GM21825 (cell line): ENCODE measurements around the gene HS3ST3B1.
A peak's percentile ranks its signal among the peaks of the same experiment; 100 is the strongest.

Experiments
- ATAC-seq: cut with Tn5 transposase; IDR thresholded peaks from one replicate; pipeline ENCODE4 v1.9.1; 2021; ENCODE audit warnings: mild to moderate bottlenecking, moderate library complexity; ENCODE audit not compliant: unreplicated experiment

Gene HS3ST3B1

DNA sequence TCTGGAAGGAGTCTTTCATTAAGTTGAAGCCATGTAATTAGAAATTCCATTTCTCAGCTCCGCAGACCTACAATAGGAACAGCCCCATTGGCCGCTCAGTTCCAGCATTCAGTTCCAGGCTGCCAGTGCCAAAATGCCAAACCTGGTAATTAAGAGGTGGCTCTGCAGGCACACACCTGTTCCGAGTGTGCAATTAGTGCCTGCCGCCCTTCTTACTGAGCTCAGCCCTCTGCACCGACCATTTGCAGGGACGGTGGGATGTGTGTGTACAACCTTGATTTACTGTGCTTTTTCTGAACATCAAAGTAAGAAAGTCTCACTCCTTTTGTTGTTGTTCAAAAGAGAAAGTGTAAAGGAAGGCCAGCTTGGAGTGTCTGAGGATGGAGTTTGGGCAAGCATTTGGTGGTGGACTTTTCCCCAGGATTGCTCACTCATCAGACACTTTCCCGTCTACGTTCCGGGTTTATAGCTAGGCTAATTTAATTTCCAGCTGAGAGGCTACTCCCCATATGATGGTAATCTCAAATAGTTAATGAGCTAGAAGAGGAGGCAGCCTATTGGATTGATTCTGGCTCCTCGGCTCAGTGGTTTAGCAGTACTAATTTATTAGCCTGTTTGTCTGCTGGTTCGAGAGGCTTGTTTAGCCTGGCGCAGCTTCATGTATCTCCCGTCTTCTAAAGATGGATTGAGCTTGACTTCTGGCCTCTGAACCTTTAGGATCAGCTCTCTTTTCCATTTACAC is 20.0 kb downstream of the HS3ST3B1 start:
- ATAC-seq = no peak

GRCh38 chr17:14321476-14321949 is 20.6 kb downstream of the HS3ST3B1 start:
- ATAC-seq = no peak

DNA sequence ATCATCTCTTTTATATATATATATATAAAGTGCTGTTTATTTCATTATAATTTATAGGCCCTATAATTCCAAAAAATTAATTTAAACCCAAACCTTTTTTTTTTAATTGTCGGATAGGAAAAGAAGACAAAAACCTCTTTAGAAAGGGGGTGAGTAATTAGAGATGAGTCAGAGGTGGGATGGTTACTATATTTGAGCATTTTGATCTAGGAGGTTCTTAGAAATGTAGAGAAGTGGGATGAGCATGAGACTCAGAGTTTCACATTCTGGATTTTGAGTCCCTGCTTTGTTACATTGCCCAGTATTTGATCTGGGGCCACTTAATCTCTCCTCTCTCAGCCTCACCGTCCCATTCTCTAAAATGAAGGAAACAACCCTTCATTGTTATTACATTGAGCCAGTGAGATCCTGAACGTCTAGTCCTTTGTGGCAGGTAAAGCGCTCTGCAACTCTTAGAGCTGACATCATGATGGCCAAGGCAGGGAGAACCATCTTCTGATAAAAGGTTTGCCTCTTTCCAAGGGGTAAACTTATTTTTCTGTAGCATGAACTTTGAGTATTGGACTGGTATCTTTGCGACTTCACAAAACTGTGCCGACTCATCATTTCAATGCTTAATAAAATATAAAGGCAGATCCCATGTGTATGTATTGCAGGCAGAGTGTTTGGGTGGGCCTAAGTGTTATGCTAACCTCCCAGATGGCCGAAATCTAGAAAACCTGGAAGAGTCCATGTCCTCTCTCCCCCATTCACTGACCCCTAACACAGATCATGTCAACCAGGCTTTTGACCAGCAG is 21.3 kb downstream of the HS3ST3B1 start:
- no peak for ATAC-seq

DNA sequence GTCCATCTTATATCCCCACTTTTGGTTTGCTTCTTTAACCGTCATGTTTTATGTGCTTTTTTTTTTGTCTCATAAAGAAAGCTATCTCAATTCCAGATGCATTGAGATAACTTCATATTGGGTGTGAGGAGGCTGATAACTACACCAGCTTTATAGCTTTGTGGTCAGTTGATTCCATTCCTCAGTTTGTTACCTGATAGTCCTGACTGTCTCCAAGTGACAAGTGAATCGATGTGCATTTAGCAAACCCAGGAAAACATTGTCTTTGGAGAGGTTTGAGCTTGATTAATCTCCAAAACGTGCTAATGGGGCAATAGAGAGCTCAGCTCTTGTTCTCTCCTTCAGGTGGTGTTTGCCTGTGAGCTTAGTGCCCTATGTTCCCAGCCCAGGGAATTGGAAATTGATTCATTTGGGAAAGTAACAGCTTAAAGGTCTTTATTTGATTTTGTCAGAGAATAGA is 22.7 kb downstream of the HS3ST3B1 start:
- no peak for ATAC-seq

DNA sequence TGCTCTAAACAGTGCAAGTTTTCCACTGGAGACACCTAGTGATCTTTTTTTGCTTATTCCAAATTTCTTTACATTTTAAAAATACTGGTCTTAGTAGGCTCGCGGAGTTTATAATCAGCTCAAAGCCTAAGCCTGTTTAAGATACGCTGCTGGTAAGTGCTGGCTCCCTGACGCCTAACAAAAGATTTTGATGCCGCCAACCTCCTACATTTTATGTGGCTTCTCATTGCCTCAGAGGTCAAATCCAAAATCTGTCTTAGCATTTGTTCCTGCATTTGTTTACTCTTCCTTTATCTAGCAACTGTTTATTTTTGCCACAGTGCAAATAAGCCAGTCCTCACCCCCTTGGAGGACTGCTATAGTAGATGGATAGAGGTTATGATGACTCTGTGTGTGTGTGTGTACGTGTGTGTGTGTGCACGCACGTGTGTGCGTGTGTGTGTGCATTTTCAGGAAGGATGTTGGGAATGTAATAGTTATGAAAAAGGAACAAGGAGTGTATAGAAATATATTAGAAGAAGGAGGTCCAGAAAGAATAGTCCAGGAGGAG is 24.8 kb downstream of the HS3ST3B1 start:
- no peak for ATAC-seq

DNA sequence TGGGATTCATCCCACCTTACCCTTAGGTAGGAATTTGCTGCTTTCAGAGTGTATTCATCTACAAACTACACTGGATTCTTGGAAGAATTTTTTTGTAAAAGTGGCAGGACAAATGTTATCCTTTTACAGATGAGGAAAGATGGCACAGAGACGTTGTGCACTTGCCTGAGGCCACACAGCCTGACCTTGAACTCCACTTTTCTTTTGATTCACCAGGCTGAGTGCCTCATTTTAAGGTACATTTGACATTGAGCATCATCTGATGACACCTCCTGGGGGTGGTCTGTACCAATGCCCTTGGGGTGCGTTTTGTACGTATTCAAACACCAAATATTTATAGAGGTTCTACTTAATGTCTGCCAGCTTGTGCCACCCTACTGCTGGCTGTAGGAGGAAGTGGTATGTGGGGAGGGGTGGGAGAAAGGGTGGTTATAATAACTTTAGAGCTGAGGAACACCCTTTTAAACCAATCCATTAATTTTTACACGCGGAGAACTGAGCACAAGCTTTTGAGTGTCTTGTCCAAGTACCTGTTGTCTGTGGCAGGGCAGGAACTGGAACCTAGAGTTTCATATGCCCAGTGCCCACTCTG is 29.1 kb downstream of the HS3ST3B1 start:
- no peak for ATAC-seq

DNA sequence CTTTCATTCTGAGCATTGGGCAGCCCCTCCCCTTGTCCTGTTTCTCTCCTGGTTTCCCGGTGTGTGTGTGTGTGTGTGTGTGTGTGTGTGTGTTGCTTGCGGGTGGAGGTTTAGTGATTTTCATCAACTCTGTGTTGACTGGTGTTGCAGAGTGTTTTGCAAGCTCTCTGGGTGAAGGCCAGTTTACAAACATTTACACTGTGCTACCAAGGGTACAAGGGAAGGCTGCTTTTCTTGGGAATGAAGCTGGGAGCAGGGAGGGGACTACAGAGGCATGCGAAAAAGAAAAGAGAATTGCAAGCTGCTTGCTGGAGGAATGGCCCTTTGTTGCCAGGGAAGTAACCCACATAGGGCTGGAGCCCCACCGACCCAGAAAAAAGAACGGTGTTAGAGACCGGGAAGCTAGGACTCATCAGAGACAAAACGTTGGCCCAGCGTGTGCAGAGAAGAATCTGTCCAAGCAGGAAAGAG is 29.6 kb downstream of the HS3ST3B1 start:
- no peak for ATAC-seq

DNA sequence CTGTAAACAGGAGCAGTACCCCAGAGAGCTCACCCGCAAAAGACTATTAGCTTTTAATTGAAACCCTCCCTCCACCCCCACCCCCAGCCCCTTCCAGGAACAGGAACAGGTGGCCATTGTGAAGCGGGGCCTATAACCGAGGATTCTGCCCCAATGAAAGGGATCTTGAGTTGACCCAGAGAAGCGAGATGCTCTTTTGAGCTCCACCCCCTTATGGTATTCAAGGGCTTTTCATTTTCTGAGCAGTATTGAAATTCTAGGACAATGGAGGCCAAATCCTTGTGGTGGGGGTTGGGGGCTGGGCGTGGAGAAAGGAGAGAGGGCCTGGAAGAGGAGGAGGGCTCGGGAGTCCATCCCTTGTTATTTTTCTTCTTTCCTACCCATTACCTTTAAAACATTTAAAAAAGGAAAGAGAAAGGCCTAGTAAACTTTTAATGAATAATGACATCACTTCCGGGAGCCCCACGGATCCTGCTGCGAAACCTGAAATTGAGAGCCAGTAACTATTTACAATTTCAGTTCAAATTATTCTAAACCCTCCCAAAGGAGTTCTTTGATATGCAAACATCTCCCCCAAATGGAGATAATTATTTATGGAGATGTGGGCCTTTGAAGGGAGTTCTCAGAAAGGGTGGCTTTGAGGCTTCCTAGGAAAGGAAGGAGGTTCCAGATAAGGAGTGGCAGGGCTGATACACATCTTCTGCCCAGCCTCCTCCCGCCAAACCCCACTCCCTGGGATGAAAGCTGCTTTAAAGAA is 30.5 kb downstream of the HS3ST3B1 start:
- ATAC-seq = no peak

DNA sequence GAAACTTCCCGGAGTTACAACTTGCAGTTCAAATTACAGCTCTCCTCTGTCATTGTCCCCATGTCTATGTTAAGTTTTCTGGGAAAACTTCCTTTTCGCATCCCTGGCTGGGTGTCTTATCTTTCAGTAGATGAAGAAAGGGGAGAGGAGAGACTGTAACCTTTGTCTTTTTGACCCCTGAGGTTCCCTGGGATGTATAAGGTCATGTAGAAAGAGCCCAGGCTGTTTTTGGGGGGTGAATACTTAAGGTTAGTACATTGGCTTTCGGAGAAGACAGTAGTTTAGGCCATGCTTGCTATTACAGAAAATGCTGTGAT is 31.1 kb downstream of the HS3ST3B1 start:
- no peak for ATAC-seq

- no peak for ATAC-seq
Observed at GRCh38 chr17:14332331-14332730, 31.4 kb downstream of the HS3ST3B1 start.

DNA sequence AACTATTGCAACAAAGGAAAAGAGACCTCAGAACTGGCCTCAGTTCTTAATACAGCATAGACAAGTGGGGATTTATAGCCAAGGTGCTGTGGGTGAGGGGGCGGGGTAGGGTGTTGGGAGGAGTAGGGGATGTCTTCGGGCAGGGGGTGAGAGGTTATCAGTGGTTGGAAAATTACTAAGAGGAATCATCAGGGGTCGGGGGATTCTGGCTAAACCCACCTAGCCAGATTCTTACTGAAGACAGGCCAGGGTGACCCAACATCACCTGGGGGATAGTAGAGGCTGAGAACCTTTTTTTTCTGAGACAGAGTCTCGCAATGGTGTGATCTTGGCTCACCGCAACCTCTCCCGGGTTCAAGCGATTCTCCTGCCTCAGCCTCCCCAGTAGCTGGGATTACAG is 32.6 kb downstream of the HS3ST3B1 start:
- no peak for ATAC-seq

- ATAC-seq = no peak
Observed at GRCh38 chr17:14334276-14334840, 33.5 kb downstream of the HS3ST3B1 start.

DNA sequence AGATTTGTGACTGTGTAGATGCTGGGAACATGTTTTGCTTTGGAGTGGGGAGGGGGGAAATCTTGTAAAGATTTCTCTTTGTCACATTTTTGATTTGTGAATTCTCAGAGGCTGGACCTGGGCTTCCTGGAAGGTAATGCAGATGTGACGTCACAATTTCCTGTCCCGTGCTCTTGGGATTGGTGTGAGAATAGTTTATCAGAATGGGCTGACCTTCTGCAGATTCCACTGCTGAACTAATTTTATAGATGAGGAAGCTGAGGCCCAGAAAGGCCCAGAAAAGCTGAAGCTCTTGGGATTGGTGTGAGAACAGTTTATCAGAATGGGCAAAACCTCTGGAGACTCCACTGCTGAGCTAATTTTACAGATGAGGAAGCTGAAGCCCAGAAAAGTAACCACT is 34.0 kb downstream of the HS3ST3B1 start:
- no peak for ATAC-seq

GRCh38 chr17:14336418-14336817 is 35.5 kb downstream of the HS3ST3B1 start:
- ATAC-seq = no peak

DNA sequence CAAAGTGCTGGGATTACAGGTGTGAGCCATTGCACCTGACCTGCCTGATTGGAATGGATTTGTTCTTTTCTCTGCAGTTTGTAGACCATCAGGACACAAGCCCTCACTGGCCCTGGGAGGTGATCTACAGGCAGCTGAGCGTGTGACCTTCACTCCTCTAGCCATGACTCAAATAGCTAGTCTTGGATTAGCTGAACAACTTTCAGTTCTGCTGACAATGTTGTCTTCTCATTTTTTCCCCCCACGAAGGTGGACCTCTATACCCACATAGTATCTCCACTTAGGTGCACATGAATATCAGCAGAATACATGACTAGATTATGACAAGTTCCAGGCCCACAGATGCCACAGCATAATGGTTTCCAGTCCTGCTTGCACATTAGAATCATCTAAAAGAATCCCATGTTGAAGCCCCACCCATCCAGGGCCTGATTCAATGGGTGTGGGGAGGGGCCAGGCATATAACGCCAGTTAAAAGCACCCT is 36.8 kb downstream of the HS3ST3B1 start:
- ATAC-seq = no peak

DNA sequence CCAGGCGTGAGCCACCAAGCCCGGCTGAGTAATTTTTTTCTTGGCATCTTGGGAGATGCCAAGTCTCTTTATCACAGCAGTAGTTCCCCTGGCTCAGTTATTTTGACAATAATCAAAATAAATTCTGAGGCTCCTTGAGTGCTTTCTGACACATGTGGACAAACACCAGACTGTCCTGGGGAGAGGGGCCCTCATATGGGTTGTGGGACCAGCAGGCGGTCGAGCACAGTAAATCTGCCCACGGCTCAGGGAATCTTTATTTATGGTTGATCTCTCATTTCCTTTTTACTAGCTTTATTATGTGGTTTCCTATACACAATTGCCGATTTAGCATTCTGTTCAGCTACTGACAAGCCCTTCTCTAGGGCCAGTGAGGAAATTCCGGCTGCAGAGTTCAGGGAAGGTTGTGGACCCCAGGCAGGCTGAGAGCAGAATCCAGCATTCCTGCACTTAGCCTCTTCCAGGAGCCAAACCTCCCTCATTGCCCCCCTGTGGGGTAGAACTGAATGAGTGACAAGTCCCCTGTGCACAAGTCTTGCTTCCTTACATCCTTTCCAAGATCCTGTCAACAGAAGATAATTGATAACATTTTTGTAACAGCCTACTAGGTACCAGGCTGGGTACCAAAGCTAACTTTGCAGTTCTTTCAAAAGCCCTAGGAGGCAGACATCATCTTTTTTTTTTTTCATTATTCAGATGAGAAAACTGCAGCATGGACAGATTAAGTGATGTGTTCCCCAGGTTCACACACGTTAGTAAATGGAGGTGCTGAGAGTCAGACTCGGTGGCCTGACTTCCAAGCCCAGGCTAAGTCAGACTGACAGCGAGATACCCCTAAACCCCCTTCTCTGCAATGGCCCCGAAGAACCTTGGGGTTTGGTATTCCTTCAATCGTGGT is 40.2 kb downstream of the HS3ST3B1 start:
- ATAC-seq = no peak

DNA sequence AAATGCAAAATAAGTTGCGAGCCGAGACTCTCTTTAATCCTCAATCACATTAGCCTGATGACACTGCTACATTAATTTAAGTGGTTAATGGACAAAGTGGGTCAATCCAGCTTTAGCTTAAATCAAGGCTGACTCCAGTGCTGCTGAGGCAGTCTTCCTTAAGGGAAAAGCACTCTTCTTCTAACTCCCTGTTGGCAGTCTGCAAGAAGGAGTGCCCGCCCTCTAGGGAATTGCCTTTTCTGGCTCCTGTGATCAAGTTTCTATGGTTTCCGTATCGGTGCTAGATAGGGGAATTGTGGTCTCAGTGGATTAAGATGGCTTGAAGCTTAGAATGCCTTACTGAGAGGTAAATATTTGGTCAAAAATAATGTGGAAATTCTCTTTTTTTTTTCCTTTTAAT is 41.0 kb downstream of the HS3ST3B1 start:
- no peak for ATAC-seq

DNA sequence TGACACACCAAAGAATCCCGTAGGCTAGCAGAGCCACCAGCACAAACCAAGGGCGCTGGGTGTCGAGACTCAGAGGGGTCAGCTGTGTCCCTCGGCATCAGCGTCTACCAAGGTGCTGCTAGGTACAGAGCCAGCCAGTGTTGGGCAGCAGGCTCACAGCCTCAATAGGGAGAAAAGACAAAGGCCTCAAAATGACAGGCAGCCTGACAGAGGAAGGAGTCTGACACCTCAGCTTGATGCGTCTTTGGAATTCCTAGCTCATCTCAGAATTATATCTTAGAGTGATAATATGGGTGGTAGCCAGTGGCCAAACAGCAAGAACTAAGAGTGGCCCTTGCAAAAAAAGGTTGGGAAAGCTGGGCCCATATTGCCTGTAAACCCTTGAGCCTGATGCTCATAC is 45.9 kb downstream of the HS3ST3B1 start:
- ATAC-seq = no peak

DNA sequence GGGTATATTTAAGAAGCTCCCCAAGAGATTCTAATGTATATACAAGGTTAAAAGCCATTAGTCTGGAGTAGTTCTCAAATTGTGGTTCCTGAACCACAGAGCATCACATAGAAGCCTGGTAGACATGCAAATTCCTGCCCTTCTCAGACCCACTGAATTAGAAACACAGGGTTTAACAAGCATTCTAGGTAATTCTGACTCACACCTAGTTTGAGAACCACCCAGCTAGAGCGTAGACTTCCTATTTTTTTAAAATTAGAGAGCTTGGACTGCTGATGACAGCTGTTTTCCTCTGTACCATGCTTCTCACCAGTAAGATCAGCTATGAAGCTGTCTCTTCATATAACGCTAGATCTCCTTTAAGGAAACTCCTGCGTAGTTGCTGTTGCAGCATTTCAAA is 50.6 kb downstream of the HS3ST3B1 start:
- ATAC-seq = peak; percentile 76
